Caco-2 (cell line): ENCODE measurements around the gene ULK2. TPM values are rescaled to one million over a fixed set of nuclear protein-coding genes. Genes with fewer than 3 reads are reported as not detected.
"Not testable (repeated sequence)": the region's sequence is repeated elsewhere in the genome, so short reads cannot be mapped to it uniquely, and the experiment has no call there.

Experiments used
- BruUV-seq: library from RNA; stranded (reverse); fragments of 400-500 nt; replicated peaks from 2 replicates; lab custom pipeline; 2021; lab: Mats Ljungman, UMichigan
- CTCF ChIA-PET: fragments of 300-600 bp; sonication (Branson Sonifier 250); formaldehyde crosslinking; loops from one replicate; lab custom pipeline; 2022; ENCODE audit warnings: antibody characterized with exemption; lab: Charles Lee
- POLR2A ChIA-PET: fragments of 300-600 bp; sonication (Branson Sonifier 250); formaldehyde crosslinking; loops from one replicate; lab custom pipeline; 2022; ENCODE audit warnings: antibody characterized with exemption; lab: Charles Lee
- DNase-seq, 2 experiments: peaks; one replicate each; pipeline versions ENCODE4 v3.0.0 to v3.0.0-alpha.2; 2020 to 2022
- H3K27me3 ChIP-seq: replicated peaks from 2 replicates; pipeline ENCODE4 v1.6.0; 2011; ENCODE audit warnings: low read length; ENCODE audit not compliant: control insufficient read depth, insufficient read depth
- H3K36me3 ChIP-seq: 2 replicates; pipeline ENCODE4 v1.5.1; 2011; ENCODE audit warnings: low read length; ENCODE audit not compliant: control insufficient read depth, insufficient read depth
- H3K4me1 ChIP-seq: fragments of 250-450 bp; sonication (Bioruptor Pico); 2 replicates; pipeline ENCODE4 v1.5.1; 2020; ENCODE audit warnings: mild to moderate bottlenecking
- H3K4me3 ChIP-seq: 2 replicates; pipeline ENCODE4 v1.5.1; 2011; ENCODE audit warnings: low read depth, mild to moderate bottlenecking, control low read depth, low read length
- H3K9me3 ChIP-seq: fragments of 250-450 bp; sonication (Bioruptor Pico); 2 replicates; pipeline ENCODE4 v1.5.1; 2020; ENCODE audit warnings: mild to moderate bottlenecking, moderate library complexity
- H3K27ac Mint-ChIP-seq: one replicate; pipeline ENCODE4 v1.8.0; 2022; ENCODE audit warnings: mixed read lengths; ENCODE audit not compliant: unreplicated experiment
- H3K27me3 Mint-ChIP-seq: one replicate; pipeline ENCODE4 v1.8.0; 2022; ENCODE audit warnings: mixed read lengths; ENCODE audit not compliant: insufficient read depth, unreplicated experiment
- H3K36me3 Mint-ChIP-seq: one replicate; pipeline ENCODE4 v1.8.0; 2022; ENCODE audit warnings: mild to moderate bottlenecking, mixed read lengths; ENCODE audit not compliant: insufficient read depth, unreplicated experiment
- H3K4me1 Mint-ChIP-seq: one replicate; pipeline ENCODE4 v1.8.0; 2022; ENCODE audit warnings: low read depth, mixed read lengths; ENCODE audit not compliant: unreplicated experiment
- H3K4me3 Mint-ChIP-seq: one replicate; pipeline ENCODE4 v1.8.0; 2022; ENCODE audit warnings: mild to moderate bottlenecking, moderate library complexity, mixed read lengths; ENCODE audit not compliant: unreplicated experiment
- H3K9me3 Mint-ChIP-seq: one replicate; pipeline ENCODE4 v1.8.0; 2022; ENCODE audit warnings: mixed read lengths; ENCODE audit not compliant: unreplicated experiment
- CTCF ChIP-seq, 2 experiments: fragments of 200-600 bp in 1 of 2; IDR thresholded peaks; 1 replicate in 1 of 2; 2 replicates in 1 of 2; pipeline versions ENCODE4 v1.5.1 to v1.8.0; 2011 to 2022; ENCODE audit warnings: antibody characterized with exemption in 1 of 2, control low read depth in 1 of 2, inconsistent platforms in 1 of 2, low read depth in 1 of 2, low read length in 1 of 2, mild to moderate bottlenecking in 1 of 2, moderate library complexity in 1 of 2; ENCODE audit not compliant: insufficient read depth in 1 of 2, severe bottlenecking in 1 of 2, unreplicated experiment in 1 of 2
- intact Hi-C: fragments of 100-400 bp; cut with micrococcal nuclease; formaldehyde crosslinking; loops from one replicate; pipeline ENCODE4 v1.10.0; 2022; ENCODE audit not compliant: unreplicated experiment
- total RNA-seq: library from RNA; stranded (reverse); gene quantifications from 2 replicates; pipeline ENCODE4 v1.2.3, GENCODE V29; 2022

The ULK2 gene
- total RNA-seq, 1 experiment from 2014 or later, result 9.2 TPM

- DNase-seq, result no peak
- intact Hi-C loops, result no loop called here
- peak overlapping the region; percentile 25 for H3K27ac Mint-ChIP-seq
- no peaks in the 10 kb centered on the region for H3K27me3 Mint-ChIP-seq
- no peaks in the 10 kb centered on the region; the same call in 1 of the 2 replicates for H3K27me3 ChIP-seq
- ChIA-PET POLR2A (no interaction called here), CTCF (no interaction called here)
- peaks cover 4% of the 10 kb centered on the region; the same call in 1 of the 2 replicates for H3K36me3 ChIP-seq
- BruUV-seq, result no TSS peak
- no peaks in the 10 kb centered on the region for H3K9me3 Mint-ChIP-seq
- H3K4me3 ChIP-seq, result no peak overlapping the region
- H3K4me1 ChIP-seq, result no peaks in the 10 kb centered on the region
- H3K4me3 Mint-ChIP-seq, result no peak overlapping the region
- no peaks in the 10 kb centered on the region for H3K4me1 Mint-ChIP-seq
- no peak for TF ChIP-seq CTCF (IDR thresholded peaks at IDR 0.05; ENCODE audit: insufficient read depth in 1 of 2, low read depth in 1 of 2, low read length in 1 of 2, severe bottlenecking in 1 of 2, unreplicated experiment in 1 of 2)
- peaks cover 30% of the 10 kb centered on the region for H3K36me3 Mint-ChIP-seq
- H3K9me3 ChIP-seq, result no peaks in the 10 kb centered on the region
Observed at GRCh38 chr17:19897090-19897837, 29.5 kb upstream of the ULK2 start.

GRCh38 chr17:19896679-19897078 is 28.9 kb upstream of the ULK2 start:
- no peaks in the 10 kb centered on the region for H3K9me3 ChIP-seq
- CTCF ChIA-PET, result no interaction called here
- TF ChIP-seq CTCF (IDR thresholded peaks at IDR 0.05; ENCODE audit: insufficient read depth in 1 of 2, low read depth in 1 of 2, low read length in 1 of 2, severe bottlenecking in 1 of 2, unreplicated experiment in 1 of 2), result no peak
- no TSS peak for BruUV-seq
- intact Hi-C loops, result no loop called here
- Mint-ChIP-seq H3K27ac (no peak overlapping the region), H3K27me3 (no peaks in the 10 kb centered on the region), H3K4me1 (no peaks in the 10 kb centered on the region), H3K36me3 (peaks cover 25% of the 10 kb centered on the region), H3K4me3 (no peak overlapping the region), H3K9me3 (no peaks in the 10 kb centered on the region)
- no peaks in the 10 kb centered on the region for H3K4me1 ChIP-seq
- H3K4me3 ChIP-seq, result no peak overlapping the region
- H3K36me3 ChIP-seq, result peaks cover 4% of the 10 kb centered on the region; the same call in 1 of the 2 replicates
- POLR2A ChIA-PET, result no interaction called here
- H3K27me3 ChIP-seq, result no peaks in the 10 kb centered on the region; the same call in 1 of the 2 replicates
- no peak for DNase-seq

GRCh38 chr17:19890554-19890953 is 22.8 kb upstream of the ULK2 start:
- H3K27me3 Mint-ChIP-seq, H3K4me3 ChIP-seq, DNase-seq, BruUV-seq, H3K27ac Mint-ChIP-seq, H3K4me1 Mint-ChIP-seq, POLR2A ChIA-PET, H3K36me3 Mint-ChIP-seq, intact Hi-C loops, H3K36me3 ChIP-seq, H3K4me3 Mint-ChIP-seq, H3K4me1 ChIP-seq, CTCF ChIA-PET, H3K9me3 ChIP-seq, H3K9me3 Mint-ChIP-seq, H3K27me3 ChIP-seq: not testable (repeated sequence)

GRCh38 chr17:19890001-19890400 is 22.3 kb upstream of the ULK2 start:
- H3K27ac Mint-ChIP-seq, CTCF ChIA-PET, intact Hi-C loops, POLR2A ChIA-PET, H3K9me3 Mint-ChIP-seq, BruUV-seq, H3K27me3 Mint-ChIP-seq, H3K36me3 ChIP-seq, H3K4me1 ChIP-seq, H3K4me3 ChIP-seq, H3K27me3 ChIP-seq, H3K4me3 Mint-ChIP-seq, DNase-seq, H3K4me1 Mint-ChIP-seq, H3K36me3 Mint-ChIP-seq, H3K9me3 ChIP-seq: not testable (repeated sequence)
